GM18526 (cell line): ENCODE data around the gene TMEM145.

ENCODE experiments used
- POLR2A ChIP-seq: IDR thresholded peaks from 3 replicates; pipeline ENCODE4 v1.6.1; 2011; ENCODE audit not compliant: insufficient read length; ENCODE audit errors: extremely low read depth

The TMEM145 gene

GRCh38 chr19:42275517-42275916, 37.6 kb upstream of the TMEM145 start:
- no peak for TF ChIP-seq POLR2A

GRCh38 chr19:42276284-42276683, 36.8 kb upstream of the TMEM145 start:
- no peak for TF ChIP-seq POLR2A

GRCh38 chr19:42276821-42277220, 36.3 kb upstream of the TMEM145 start:
- no peak for TF ChIP-seq POLR2A

GRCh38 chr19:42277821-42278451, 35.2 kb upstream of the TMEM145 start:
- no peak for TF ChIP-seq POLR2A

- no peak for TF ChIP-seq POLR2A
Measured at GRCh38 chr19:42278452-42279154, 34.5 kb upstream of the TMEM145 start.

GRCh38 chr19:42279155-42279901, 33.8 kb upstream of the TMEM145 start:
- TF ChIP-seq POLR2A: no peak

GRCh38 chr19:42279902-42280814, 33.0 kb upstream of the TMEM145 start:
- TF ChIP-seq POLR2A: peak; percentile 73

- TF ChIP-seq POLR2A: no peak
Measured at GRCh38 chr19:42280815-42281145, 32.3 kb upstream of the TMEM145 start.

- TF ChIP-seq POLR2A: no peak
Measured at GRCh38 chr19:42281146-42281826, 31.8 kb upstream of the TMEM145 start.

GRCh38 chr19:42281827-42282762, 31.0 kb upstream of the TMEM145 start:
- TF ChIP-seq POLR2A: no peak

- no peak for TF ChIP-seq POLR2A
Measured at GRCh38 chr19:42282819-42283187, 30.3 kb upstream of the TMEM145 start.

- TF ChIP-seq POLR2A: peak; percentile 74
Measured at GRCh38 chr19:42283188-42284065, 29.7 kb upstream of the TMEM145 start.

- TF ChIP-seq POLR2A: no peak
Measured at GRCh38 chr19:42284066-42284501, 29.0 kb upstream of the TMEM145 start.
